OCI-LY7 (cell line): ENCODE measurements around the gene JADE3.

Source experiments
- CTCF ChIP-seq: fragments of 200-600 bp; sonication (generic); conservative IDR thresholded peaks from 2 replicates; pipeline ENCODE4 v1.5.1; 2014; ENCODE audit warnings: mild to moderate bottlenecking, antibody characterized with exemption, low read length, moderate library complexity, mixed read lengths
- EZH2phosphoT487 ChIP-seq: fragments of 200-600 bp; sonication (generic); IDR thresholded peaks from 2 replicates; pipeline ENCODE4 v1.6.1; 2018; ENCODE audit warnings: low read depth, borderline replicate concordance, mild to moderate bottlenecking, mixed run types, antibody characterized with exemption, low read length, moderate library complexity, mixed read lengths

- TF ChIP-seq CTCF: no peak
- TF ChIP-seq EZH2phosphoT487: no peak
Observed at GRCh38 chrX:46953597-46953996, 41.4 kb downstream of the JADE3 start.
